ENCODE measurements around the gene NPPA.

- TF ChIP-seq EZH2 (IDR thresholded peaks at IDR 0.05; ENCODE audit: low read length, missing control alignments) (no peak), CTCF (conservative IDR thresholded peaks at IDR 0.05 in 1 of 2, IDR thresholded peaks at IDR 0.05 in 1 of 2; ENCODE audit: low read depth in 1 of 2, low read length in 2 of 2) (no peak)
Measured at GRCh38 chr1:11802973-11803885, 44.4 kb downstream of the NPPA start.

Data from fibroblast of lung (primary cell).